HCT116 (cell line): ENCODE measurements around the gene OR6C76. TPM values are rescaled to one million over a fixed set of nuclear protein-coding genes. Genes with fewer than 3 reads are reported as not detected.

Source experiments
- ATAC-seq: fragments of 200-7000 bp; cut with Tn5 transposase; 2 replicates; pipeline ENCODE4 v1.9.1; 2020; ENCODE audit warnings: mild to moderate bottlenecking, moderate library complexity
- BruUV-seq: library from RNA; stranded (reverse); fragments of 400-500 nt; replicated peaks from 2 replicates; lab custom pipeline; 2021; lab: Mats Ljungman, UMichigan
- CTCF ChIA-PET: fragments of 300-600 bp; sonication (Branson Sonifier 250); formaldehyde crosslinking; loops from one replicate; lab custom pipeline; 2021; ENCODE audit warnings: antibody characterized with exemption; lab: Charles Lee
- POLR2A ChIA-PET: fragments of 300-600, 350-600 bp; sonication (Branson Sonifier 250); formaldehyde crosslinking; loops from one replicate; lab custom pipeline; 2021; ENCODE audit warnings: antibody characterized with exemption; lab: Charles Lee
- RAD21 ChIA-PET, 2 experiments: fragments of 300-600 bp; sonication (Branson Sonifier 250); formaldehyde crosslinking; loops; one replicate each; lab custom pipeline; 2023; ENCODE audit warnings: low total read pairs in 2 of 2; ENCODE audit not compliant: uncharacterized antibody in 2 of 2, unreplicated experiment in 2 of 2, low non-redundant PET in 1 of 2; lab: Charles Lee
- DNase-seq: peaks from one replicate; pipeline ENCODE4 v3.0.0-alpha.2; 2010; ENCODE audit warnings: low read depth, low spot score
- H2AFZ ChIP-seq: fragments of 200-600 bp; shearing (Covaris generic), sonication (generic); 2 replicates; pipeline ENCODE4 v1.6.1; 2017; ENCODE audit warnings: low read depth, mixed run types, mixed read lengths, antibody characterized with exemption, low read length; ENCODE audit not compliant: poor library complexity, severe bottlenecking
- H3K27ac ChIP-seq: 2 replicates; pipeline ENCODE4 v1.5.1; 2012; ENCODE audit warnings: low read depth, low read length
- H3K27me3 ChIP-seq: fragments of 200-600 bp; sonication (generic); 2 replicates; pipeline ENCODE4 v1.6.1; 2016; ENCODE audit warnings: mixed run types, low read length, mixed read lengths; ENCODE audit not compliant: insufficient read depth
- H3K36me3 ChIP-seq, 2 experiments: fragments of 200-500 bp in 1 of 2; fragments of 200-600 bp in 1 of 2; sonication (Bioruptor generic) in 1 of 2; sonication (generic) in 1 of 2; 2 replicates each; pipeline versions ENCODE4 v1.5.1 to v1.6.1; 2014 to 2016; ENCODE audit warnings: low read length in 2 of 2, inconsistent platforms in 1 of 2, mixed read lengths in 1 of 2, mixed run types in 1 of 2; ENCODE audit not compliant: insufficient read depth in 2 of 2, control insufficient read depth in 1 of 2
- H3K4me1 ChIP-seq, 2 experiments: fragments of 200-600 bp in 1 of 2; sonication (generic) in 1 of 2; 2 replicates each; pipeline versions ENCODE4 v1.5.1 to v1.6.1; 2012 to 2017; ENCODE audit warnings: low read length in 2 of 2, inconsistent platforms in 1 of 2, mild to moderate bottlenecking in 1 of 2, mixed read lengths in 1 of 2, mixed run types in 1 of 2, moderate library complexity in 1 of 2; ENCODE audit not compliant: insufficient read depth in 2 of 2, control insufficient read depth in 1 of 2
- H3K4me2 ChIP-seq: fragments of 200-600 bp; sonication (generic); 2 replicates; pipeline ENCODE4 v1.6.1; 2017; ENCODE audit warnings: mixed run types, low read length, mixed read lengths
- H3K4me3 ChIP-seq, 2 experiments: fragments of 200-600 bp in 1 of 2; sonication (generic) in 1 of 2; replicated peaks in 1 of 2; 2 replicates each; pipeline ENCODE4 v1.5.1; 2011 to 2016; ENCODE audit warnings: low read length in 2 of 2, control low read depth in 1 of 2, low read depth in 1 of 2, mild to moderate bottlenecking in 1 of 2, mixed read lengths in 1 of 2, mixed run types in 1 of 2
- H3K79me2 ChIP-seq: fragments of 200-600 bp; sonication (generic); 2 replicates; pipeline ENCODE4 v1.6.1; 2017; ENCODE audit warnings: mild to moderate bottlenecking, mixed run types, low read length, moderate library complexity, mixed read lengths; ENCODE audit not compliant: insufficient read depth
- H3K9ac ChIP-seq: fragments of 200-600 bp; sonication (generic); 2 replicates; pipeline ENCODE4 v1.6.1; 2016; ENCODE audit warnings: low read length, mixed read lengths
- H3K9me2 ChIP-seq: fragments of 200-600 bp; sonication (generic), shearing (Covaris generic); 2 replicates; pipeline ENCODE4 v1.6.1; 2017; ENCODE audit warnings: mixed run types, mild to moderate bottlenecking, moderate library complexity; ENCODE audit not compliant: insufficient read depth
- H3K9me3 ChIP-seq, 2 experiments: fragments of 200-500 bp in 1 of 2; fragments of 200-600 bp in 1 of 2; sonication (Bioruptor generic) in 1 of 2; sonication (generic) in 1 of 2; 2 replicates each; pipeline ENCODE4 v1.6.1; 2014 to 2017; ENCODE audit warnings: low read length in 2 of 2, mixed read lengths in 2 of 2, inconsistent platforms in 1 of 2, low read depth in 1 of 2, mild to moderate bottlenecking in 1 of 2, mixed run types in 1 of 2, moderate library complexity in 1 of 2; ENCODE audit not compliant: control insufficient read depth in 1 of 2, insufficient read depth in 1 of 2
- H4K20me1 ChIP-seq: fragments of 200-600 bp; sonication (generic), shearing (Covaris generic); 2 replicates; pipeline ENCODE4 v1.6.1; 2017; ENCODE audit warnings: mixed run types, mild to moderate bottlenecking, moderate library complexity; ENCODE audit not compliant: insufficient read depth
- CBX3 ChIP-seq: IDR thresholded peaks from 2 replicates; pipeline ENCODE4 v1.6.1; 2012; ENCODE audit warnings: low read depth
- CEBPB ChIP-seq: IDR thresholded peaks from 2 replicates; pipeline ENCODE4 v1.6.1; 2012; ENCODE audit warnings: low read depth
- EGR1 ChIP-seq: IDR thresholded peaks from 2 replicates; pipeline ENCODE4 v1.6.1; 2012; ENCODE audit warnings: low read depth
- ELF1 ChIP-seq: IDR thresholded peaks from 2 replicates; pipeline ENCODE4 v1.6.1; 2012; ENCODE audit warnings: low read depth, borderline replicate concordance
- JUND ChIP-seq: IDR thresholded peaks from 2 replicates; pipeline ENCODE4 v1.6.1; 2012
- MAX ChIP-seq: IDR thresholded peaks from 2 replicates; pipeline ENCODE4 v1.6.1; 2012
- POLR2A ChIP-seq: IDR thresholded peaks from 2 replicates; pipeline ENCODE4 v1.7.0; 2011; ENCODE audit warnings: borderline replicate concordance; ENCODE audit not compliant: insufficient read depth, insufficient read length; ENCODE audit errors: extremely low read depth
- POLR2AphosphoS5 ChIP-seq: IDR thresholded peaks from 2 replicates; pipeline ENCODE4 v1.6.1; 2011; ENCODE audit warnings: mild to moderate bottlenecking, low read depth, low read length, moderate library complexity
- RAD21 ChIP-seq: IDR thresholded peaks from 2 replicates; pipeline ENCODE4 v1.6.1; 2012; ENCODE audit warnings: low read depth, mild to moderate bottlenecking
- SIN3A ChIP-seq: IDR thresholded peaks from 2 replicates; pipeline ENCODE4 v1.6.1; 2012; ENCODE audit warnings: low read depth
- TCF7L2 ChIP-seq: IDR thresholded peaks from 2 replicates; pipeline ENCODE4 v1.7.0; 2011; ENCODE audit warnings: borderline replicate concordance, inconsistent platforms; ENCODE audit not compliant: insufficient read depth, insufficient read length; ENCODE audit errors: extremely low read depth
- YY1 ChIP-seq: IDR thresholded peaks from 2 replicates; pipeline ENCODE4 v1.6.1; 2011; ENCODE audit warnings: low read length, low read depth, moderate library complexity, mild to moderate bottlenecking; ENCODE audit not compliant: insufficient replicate concordance; ENCODE audit errors: extremely low read depth
- ZBTB33 ChIP-seq: IDR thresholded peaks from 2 replicates; pipeline ENCODE4 v1.6.1; 2011; ENCODE audit warnings: mild to moderate bottlenecking, low read length, moderate library complexity; ENCODE audit not compliant: insufficient replicate concordance; ENCODE audit errors: extremely low read depth
- ZFX ChIP-seq: fragments of 450-650 bp; IDR thresholded peaks from 2 replicates; pipeline ENCODE4 v1.6.1; 2017
- intact Hi-C: fragments of 100-400 bp; cut with micrococcal nuclease; formaldehyde crosslinking; loops from 2 replicates; pipeline ENCODE4 v1.10.0; 2022
- total RNA-seq: library from RNA; stranded (reverse); gene quantifications from one replicate; pipeline ENCODE4 v1.2.1, GENCODE V29; 2021; ENCODE audit not compliant: unreplicated experiment
- TF ChIP-seq, protein P1 (sequence below): IDR thresholded peaks from 2 replicates; pipeline ENCODE4 v1.6.1; 2012
- TF ChIP-seq, protein P2 (sequence below): IDR thresholded peaks from 2 replicates; pipeline ENCODE4 v1.6.1; 2012; ENCODE audit warnings: low read depth
- TF ChIP-seq, protein P3 (sequence below), 3 experiments: fragments of 200-600 bp in 1 of 3; sonication (generic) in 1 of 3; IDR thresholded peaks in 2 of 3; conservative IDR thresholded peaks in 1 of 3; 2 replicates each; pipeline ENCODE4 v1.5.1; 2012 to 2017; ENCODE audit warnings: low read depth in 2 of 3, low read length in 2 of 3, antibody characterized with exemption in 1 of 3, borderline replicate concordance in 1 of 3, control low read depth in 1 of 3, mild to moderate bottlenecking in 1 of 3, mixed read lengths in 1 of 3, mixed run types in 1 of 3, moderate library complexity in 1 of 3; ENCODE audit not compliant: insufficient read depth in 1 of 3

Gene OR6C76
- total RNA-seq, 1 experiment from 2014 or later: not detected

- H4K20me1 ChIP-seq: no peaks in the 10 kb centered on the region
- H3K9me3 ChIP-seq: no peaks in the 10 kb centered on the region
- DNase-seq: no peak
- ChIA-PET POLR2A (no interaction called here), CTCF (no interaction called here), RAD21 (no interaction called here)
- no peaks in the 10 kb centered on the region for H3K36me3 ChIP-seq
- H3K27ac ChIP-seq: no peak within 1 kb of the TSS
- peaks cover 27% of the 10 kb centered on the region for H3K27me3 ChIP-seq
- no TSS peak for BruUV-seq
- H3K9me2 ChIP-seq: no peaks in the 10 kb centered on the region
- intact Hi-C loops: no loop called here
- no peaks in the 10 kb centered on the region for H3K79me2 ChIP-seq
- no peak for ATAC-seq
- H2AFZ ChIP-seq: no peak within 1 kb of the TSS
- no peaks in the 10 kb centered on the region for H3K4me1 ChIP-seq
- H3K9ac ChIP-seq: no peak within 1 kb of the TSS
- no peak within 1 kb of the TSS for H3K4me3 ChIP-seq
- TF ChIP-seq JUND (no peak), POLR2AphosphoS5 (no peak), ZFX (no peak), TCF7L2 (no peak), SIN3A (no peak), ZBTB33 (no peak), POLR2A (no peak), CEBPB (no peak), RAD21 (no peak), CBX3 (no peak), EGR1 (no peak), YY1 (no peak), MAX (no peak), ELF1 (no peak)
- TF ChIP-seq, protein P1, sequence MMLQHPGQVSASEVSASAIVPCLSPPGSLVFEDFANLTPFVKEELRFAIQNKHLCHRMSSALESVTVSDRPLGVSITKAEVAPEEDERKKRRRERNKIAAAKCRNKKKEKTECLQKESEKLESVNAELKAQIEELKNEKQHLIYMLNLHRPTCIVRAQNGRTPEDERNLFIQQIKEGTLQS: no peak
- TF ChIP-seq, protein P2, sequence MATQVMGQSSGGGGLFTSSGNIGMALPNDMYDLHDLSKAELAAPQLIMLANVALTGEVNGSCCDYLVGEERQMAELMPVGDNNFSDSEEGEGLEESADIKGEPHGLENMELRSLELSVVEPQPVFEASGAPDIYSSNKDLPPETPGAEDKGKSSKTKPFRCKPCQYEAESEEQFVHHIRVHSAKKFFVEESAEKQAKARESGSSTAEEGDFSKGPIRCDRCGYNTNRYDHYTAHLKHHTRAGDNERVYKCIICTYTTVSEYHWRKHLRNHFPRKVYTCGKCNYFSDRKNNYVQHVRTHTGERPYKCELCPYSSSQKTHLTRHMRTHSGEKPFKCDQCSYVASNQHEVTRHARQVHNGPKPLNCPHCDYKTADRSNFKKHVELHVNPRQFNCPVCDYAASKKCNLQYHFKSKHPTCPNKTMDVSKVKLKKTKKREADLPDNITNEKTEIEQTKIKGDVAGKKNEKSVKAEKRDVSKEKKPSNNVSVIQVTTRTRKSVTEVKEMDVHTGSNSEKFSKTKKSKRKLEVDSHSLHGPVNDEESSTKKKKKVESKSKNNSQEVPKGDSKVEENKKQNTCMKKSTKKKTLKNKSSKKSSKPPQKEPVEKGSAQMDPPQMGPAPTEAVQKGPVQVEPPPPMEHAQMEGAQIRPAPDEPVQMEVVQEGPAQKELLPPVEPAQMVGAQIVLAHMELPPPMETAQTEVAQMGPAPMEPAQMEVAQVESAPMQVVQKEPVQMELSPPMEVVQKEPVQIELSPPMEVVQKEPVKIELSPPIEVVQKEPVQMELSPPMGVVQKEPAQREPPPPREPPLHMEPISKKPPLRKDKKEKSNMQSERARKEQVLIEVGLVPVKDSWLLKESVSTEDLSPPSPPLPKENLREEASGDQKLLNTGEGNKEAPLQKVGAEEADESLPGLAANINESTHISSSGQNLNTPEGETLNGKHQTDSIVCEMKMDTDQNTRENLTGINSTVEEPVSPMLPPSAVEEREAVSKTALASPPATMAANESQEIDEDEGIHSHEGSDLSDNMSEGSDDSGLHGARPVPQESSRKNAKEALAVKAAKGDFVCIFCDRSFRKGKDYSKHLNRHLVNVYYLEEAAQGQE: no peak
- TF ChIP-seq, protein P3, sequence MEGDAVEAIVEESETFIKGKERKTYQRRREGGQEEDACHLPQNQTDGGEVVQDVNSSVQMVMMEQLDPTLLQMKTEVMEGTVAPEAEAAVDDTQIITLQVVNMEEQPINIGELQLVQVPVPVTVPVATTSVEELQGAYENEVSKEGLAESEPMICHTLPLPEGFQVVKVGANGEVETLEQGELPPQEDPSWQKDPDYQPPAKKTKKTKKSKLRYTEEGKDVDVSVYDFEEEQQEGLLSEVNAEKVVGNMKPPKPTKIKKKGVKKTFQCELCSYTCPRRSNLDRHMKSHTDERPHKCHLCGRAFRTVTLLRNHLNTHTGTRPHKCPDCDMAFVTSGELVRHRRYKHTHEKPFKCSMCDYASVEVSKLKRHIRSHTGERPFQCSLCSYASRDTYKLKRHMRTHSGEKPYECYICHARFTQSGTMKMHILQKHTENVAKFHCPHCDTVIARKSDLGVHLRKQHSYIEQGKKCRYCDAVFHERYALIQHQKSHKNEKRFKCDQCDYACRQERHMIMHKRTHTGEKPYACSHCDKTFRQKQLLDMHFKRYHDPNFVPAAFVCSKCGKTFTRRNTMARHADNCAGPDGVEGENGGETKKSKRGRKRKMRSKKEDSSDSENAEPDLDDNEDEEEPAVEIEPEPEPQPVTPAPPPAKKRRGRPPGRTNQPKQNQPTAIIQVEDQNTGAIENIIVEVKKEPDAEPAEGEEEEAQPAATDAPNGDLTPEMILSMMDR (IDR thresholded peaks at IDR 0.05 in 2 of 3, conservative IDR thresholded peaks at IDR 0.05 in 1 of 3; ENCODE audit: borderline replicate concordance in 1 of 3, insufficient read depth in 1 of 3, low read depth in 2 of 3, low read length in 2 of 3): no peak
- TF ChIP-seq, all 23 proteins: peak for 0
- H3K4me2 ChIP-seq: no peak within 1 kb of the TSS
These were observed 25.8 kb upstream of the OR6C76 start, which contains the start of gene OR6C65 for GRCh38 chr12:55400229-55400628. Gene OR6C65, plus strand, starts transcription at chr12:55400529. Its CDS starts 0 bp downstream, at chr12:55400529.
